ENCODE measurements around the gene SCG5.

Gene SCG5

GRCh38 chr15:32729700-32730395, 88.3 kb downstream of the SCG5 start:
- DNase-seq = no peak

- DNase-seq = peak in 1 of 2 experiments; percentile 37
These were observed 89.5 kb downstream of the SCG5 start for GRCh38 chr15:32730677-32731654.

- no peak for DNase-seq
These were observed 91.2 kb downstream of the SCG5 start for GRCh38 chr15:32732574-32733157.

- DNase-seq = no peak
These were observed 91.8 kb downstream of the SCG5 start for GRCh38 chr15:32733281-32733680.

GRCh38 chr15:32735989-32736700, 94.6 kb downstream of the SCG5 start:
- DNase-seq = no peak

GRCh38 chr15:32736701-32737061, 95.2 kb downstream of the SCG5 start:
- no peak for DNase-seq

- no peak for DNase-seq
These were observed 95.8 kb downstream of the SCG5 start for GRCh38 chr15:32737304-32737703.

- DNase-seq = no peak
These were observed 97.2 kb downstream of the SCG5 start for GRCh38 chr15:32738666-32739065.

- DNase-seq = no peak
These were observed 98.1 kb downstream of the SCG5 start for GRCh38 chr15:32739522-32740063.

- DNase-seq = no peak
These were observed 102.1 kb downstream of the SCG5 start for GRCh38 chr15:32743411-32744140.

GRCh38 chr15:32746116-32746857, 104.8 kb downstream of the SCG5 start:
- DNase-seq = no peak

Data from activated T-cell treated with anti-CD3 and anti-CD28 coated beads, Interleukin-2, amount 50 U/mL, for 48 hours (primary cell).